GM19035 (cell line): ENCODE measurements around the gene SLC19A2.

ENCODE experiments used
- ATAC-seq: cut with Tn5 transposase; IDR thresholded peaks from one replicate; pipeline ENCODE4 v1.9.1; 2021; ENCODE audit not compliant: unreplicated experiment

Gene SLC19A2

GRCh38 chr1:169475806-169476387 is 9.8 kb downstream of the SLC19A2 start:
- no peak for ATAC-seq

GRCh38 chr1:169474302-169474995 is 11.3 kb downstream of the SLC19A2 start:
- ATAC-seq: no peak

GRCh38 chr1:169473347-169473746 is 12.4 kb downstream of the SLC19A2 start:
- ATAC-seq: no peak

GRCh38 chr1:169472738-169473137 is 13.0 kb downstream of the SLC19A2 start:
- no peak for ATAC-seq

- no peak for ATAC-seq
Measured at GRCh38 chr1:169468982-169469381, 16.8 kb downstream of the SLC19A2 start.

GRCh38 chr1:169466259-169467230 is 19.2 kb downstream of the SLC19A2 start:
- ATAC-seq: no peak

GRCh38 chr1:169465281-169465680 is 20.5 kb downstream of the SLC19A2 start:
- no peak for ATAC-seq

- no peak for ATAC-seq
Measured at GRCh38 chr1:169462385-169462784, 23.4 kb downstream of the SLC19A2 start.

GRCh38 chr1:169461390-169462000 is 24.2 kb downstream of the SLC19A2 start:
- no peak for ATAC-seq

GRCh38 chr1:169460191-169460833 is 25.4 kb downstream of the SLC19A2 start:
- no peak for ATAC-seq

- no peak for ATAC-seq
Measured at GRCh38 chr1:169457443-169457842, 28.3 kb downstream of the SLC19A2 start.

GRCh38 chr1:169456029-169456428 is 29.7 kb downstream of the SLC19A2 start:
- ATAC-seq: no peak

GRCh38 chr1:169452921-169453320 is 32.8 kb downstream of the SLC19A2 start:
- ATAC-seq: no peak

- ATAC-seq: no peak
Measured at GRCh38 chr1:169451218-169451824, 34.4 kb downstream of the SLC19A2 start.

GRCh38 chr1:169443923-169444322 is 41.8 kb downstream of the SLC19A2 start:
- ATAC-seq: no peak

- ATAC-seq: no peak
Measured at GRCh38 chr1:169427081-169427641, 58.6 kb downstream of the SLC19A2 start, which contains the start of gene CCDC181. Gene CCDC181 (minus strand): TSS chr1:169427474. CDS start chr1:169424927, 2,547 bp downstream.

GRCh38 chr1:169426174-169426705 is 59.5 kb downstream of the SLC19A2 start:
- no peak for ATAC-seq

GRCh38 chr1:169421309-169421708 is 64.4 kb downstream of the SLC19A2 start:
- no peak for ATAC-seq

- ATAC-seq: no peak
Measured at GRCh38 chr1:169414952-169415351, 70.8 kb downstream of the SLC19A2 start.
